Endothelial cell of umbilical vein (primary cell): ENCODE results near the gene TTC13. TPM values are rescaled to one million over a fixed set of nuclear protein-coding genes. Genes with fewer than 3 reads are reported as not detected.

Experiments
- BruUV-seq: library from RNA; stranded (reverse); fragments of 400-500 nt; replicated peaks from 2 replicates; lab custom pipeline; 2021; lab: Mats Ljungman, UMichigan
- CTCF ChIA-PET: fragments of 300-600, 350-600 bp; sonication (Branson Sonifier 250); formaldehyde crosslinking; loops from one replicate; lab custom pipeline; 2021; ENCODE audit warnings: antibody characterized with exemption, inconsistent platforms; lab: Charles Lee
- POLR2A ChIA-PET: fragments of 300-600, 350-600 bp; sonication (Branson Sonifier 250); formaldehyde crosslinking; loops from one replicate; lab custom pipeline; 2021; ENCODE audit warnings: antibody characterized with exemption, inconsistent platforms; lab: Charles Lee
- DNase-seq: peaks from one replicate; pipeline ENCODE4 v3.0.0-alpha.2; 2011; ENCODE audit warnings: low read depth, low spot score
- FAIRE-seq: peaks from 2 replicates; lab custom pipeline; 2011; peaks lifted over from hg19 to GRCh38; lab: Jason Lieb, UNC
- H2AFZ ChIP-seq: 2 replicates; pipeline ENCODE4 v1.6.0; 2012; ENCODE audit warnings: low read depth, low read length, control low read depth, inconsistent platforms
- H3K27ac ChIP-seq: 2 replicates; pipeline ENCODE4 v1.5.1; 2011; ENCODE audit warnings: low read depth, mild to moderate bottlenecking, control low read depth, low read length, moderate library complexity; ENCODE audit not compliant: insufficient read depth
- H3K27me3 ChIP-seq, 2 experiments: 2 replicates each; pipeline versions ENCODE4 v1.6.0 to v1.6.1; 2011; ENCODE audit warnings: low read length in 2 of 2, mixed read lengths in 1 of 2; ENCODE audit not compliant: control insufficient read depth in 2 of 2, insufficient read depth in 2 of 2
- H3K36me3 ChIP-seq, 2 experiments: 2 replicates in 1 of 2; 3 replicates in 1 of 2; pipeline ENCODE4 v1.5.1; 2011; ENCODE audit warnings: low read length in 2 of 2, mild to moderate bottlenecking in 1 of 2, moderate library complexity in 1 of 2; ENCODE audit not compliant: control insufficient read depth in 2 of 2, insufficient read depth in 2 of 2; ENCODE audit errors: extremely low read depth in 1 of 2
- H3K4me1 ChIP-seq: 3 replicates; pipeline ENCODE4 v1.5.1; 2011; ENCODE audit warnings: mild to moderate bottlenecking, low read length; ENCODE audit not compliant: control insufficient read depth, insufficient read depth; ENCODE audit errors: extremely low read depth
- H3K4me2 ChIP-seq: 2 replicates; pipeline ENCODE4 v1.6.1; 2011; ENCODE audit warnings: low read length, control low read depth, mixed read lengths; ENCODE audit not compliant: insufficient read depth
- H3K4me3 ChIP-seq, 3 experiments: fragments of 200-600 bp in 1 of 3; sonication (generic), shearing (Covaris generic) in 1 of 3; replicated peaks in 1 of 3; 2 replicates each; pipeline ENCODE4 v1.5.1; 2011 to 2016; ENCODE audit warnings: control low read depth in 3 of 3, low read length in 3 of 3, mild to moderate bottlenecking in 2 of 3, inconsistent platforms in 1 of 3, low read depth in 1 of 3, moderate library complexity in 1 of 3; ENCODE audit not compliant: insufficient read depth in 1 of 3
- H3K79me2 ChIP-seq: 2 replicates; pipeline ENCODE4 v1.6.0; 2012; ENCODE audit warnings: low read length, inconsistent platforms; ENCODE audit not compliant: control insufficient read depth, insufficient read depth
- H3K9ac ChIP-seq: replicated peaks from 2 replicates; pipeline ENCODE3; 2011; ENCODE audit warnings: low read length, control low read depth; ENCODE audit not compliant: insufficient read depth; ENCODE audit errors: extremely low read depth
- H3K9me1 ChIP-seq: replicated peaks from 3 replicates; pipeline ENCODE4 v1.6.0; 2011; ENCODE audit warnings: mild to moderate bottlenecking, low read length; ENCODE audit not compliant: control insufficient read depth, insufficient read depth; ENCODE audit errors: extremely low read depth
- H3K9me3 ChIP-seq: replicated peaks from 2 replicates; pipeline ENCODE4 v1.5.1; 2012; ENCODE audit warnings: low read length, inconsistent platforms; ENCODE audit not compliant: control insufficient read depth, insufficient read depth
- H4K20me1 ChIP-seq: replicated peaks from 2 replicates; pipeline ENCODE3; 2011; ENCODE audit warnings: mild to moderate bottlenecking, low read length; ENCODE audit not compliant: control insufficient read depth, insufficient read depth; ENCODE audit errors: extremely low read depth
- CTCF ChIP-seq, 2 donors: IDR thresholded peaks; 1 replicate in 1 of 2; 2 replicates in 1 of 2; pipeline ENCODE4 v1.5.1; 2011; ENCODE audit warnings: low read length in 2 of 2, mild to moderate bottlenecking in 2 of 2, moderate library complexity in 2 of 2, control low read depth in 1 of 2, inconsistent platforms in 1 of 2, low read depth in 1 of 2; ENCODE audit not compliant: insufficient read depth in 1 of 2; ENCODE audit errors: extremely low read depth in 1 of 2
- EZH2 ChIP-seq: IDR thresholded peaks from 2 replicates; pipeline ENCODE4 v1.6.1; 2012; ENCODE audit warnings: borderline replicate concordance, low read depth, mild to moderate bottlenecking, moderate library complexity, low read length, inconsistent platforms; ENCODE audit not compliant: severe bottlenecking
- FOS ChIP-seq: IDR thresholded peaks from 2 replicates; pipeline ENCODE4 v1.6.1; 2011; ENCODE audit warnings: mild to moderate bottlenecking, low read length, moderate library complexity, borderline replicate concordance; ENCODE audit not compliant: insufficient read depth
- GATA2 ChIP-seq: IDR thresholded peaks from 2 replicates; pipeline ENCODE4 v1.7.0; 2011; ENCODE audit warnings: low read depth, mild to moderate bottlenecking, moderate library complexity, mixed read lengths, low read length; ENCODE audit not compliant: insufficient read length, insufficient read depth
- JUN ChIP-seq: IDR thresholded peaks from 2 replicates; pipeline ENCODE4 v1.6.1; 2011; ENCODE audit warnings: borderline replicate concordance, low read depth; ENCODE audit not compliant: insufficient read length, insufficient read depth
- MAX ChIP-seq: IDR thresholded peaks from 2 replicates; pipeline ENCODE4 v1.6.1; 2011; ENCODE audit not compliant: insufficient read depth, insufficient read length
- MYC ChIP-seq: IDR thresholded peaks from one replicate; pipeline ENCODE4 v1.6.1; 2011; ENCODE audit warnings: mild to moderate bottlenecking, low read depth, low read length
- POLR2A ChIP-seq: IDR thresholded peaks from 2 replicates; pipeline ENCODE4 v1.6.1; 2012; ENCODE audit warnings: low read depth, mild to moderate bottlenecking, control low read depth, low read length
- POLR2AphosphoS5 ChIP-seq: IDR thresholded peaks from 2 replicates; pipeline ENCODE4 v1.6.1; 2012; ENCODE audit warnings: low read depth, mild to moderate bottlenecking, control low read depth, low read length, moderate library complexity; ENCODE audit not compliant: insufficient read depth
- dilution Hi-C: fragments of 300-500 bp; cut with MboI; formaldehyde crosslinking; loops from one replicate; pipeline ENCODE4 v1.15.0; 2019; ENCODE audit warnings: low sequenced_read_pairs; ENCODE audit not compliant: extremely low pct_ligation_motif_present
- intact Hi-C: fragments of 100-400 bp; cut with micrococcal nuclease; formaldehyde crosslinking; loops from one replicate; pipeline ENCODE4 v1.10.0; 2022
- polyA plus RNA-seq, 4 experiments: library from polyadenylated mRNA; depleted of rRNA in 3 of 4; stranded (reverse) in 3 of 4; unstranded in 1 of 4; fragments of >200 nt; gene quantifications; 2 replicates each; pipeline versions ENCODE4 v1.2.1 to v1.2.3, GENCODE V29; 2011 to 2012; ENCODE audit warnings: missing spikeins in 1 of 4
- total RNA-seq: library from RNA; stranded (reverse); gene quantifications from 2 replicates; pipeline ENCODE4 v1.2.3, GENCODE V29; 2021

Gene TTC13
- total and polyA plus RNA-seq, 2 donors (not counting 3 experiments of a cell fraction or from before 2014, with no cell fraction given) = 8.8 to 23.9 TPM

DNA sequence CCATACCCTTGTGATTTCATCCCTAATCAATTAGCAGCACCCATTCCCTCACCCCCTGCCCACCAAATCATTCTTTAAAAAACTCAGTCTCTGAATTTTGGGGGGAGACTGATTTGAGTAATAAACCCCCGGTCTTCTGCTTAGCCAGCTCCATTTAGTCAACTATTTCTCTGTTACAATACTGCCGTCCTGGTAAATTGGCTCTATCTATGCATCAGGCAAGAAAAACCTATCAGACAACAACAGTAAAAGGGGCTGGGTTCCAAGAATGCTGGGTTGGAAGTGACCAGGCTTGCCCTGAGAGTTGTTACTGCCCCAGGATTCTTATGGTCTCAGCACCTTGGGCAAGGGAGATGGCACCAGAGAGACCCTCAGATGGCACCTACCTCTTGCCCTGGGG lies 94.0 kb downstream of the TTC13 start:
- no peaks in the 10 kb centered on the region for H3K9me1 ChIP-seq
- BruUV-seq = no TSS peak
- no peaks in the 10 kb centered on the region for H3K79me2 ChIP-seq
- no peak overlapping the region for H2AFZ ChIP-seq
- ChIA-PET CTCF (interaction anchor here (1.1 kb wide), 2 partner anchors 9 to 16 kb away, joined by 3 read pairs; no protein-coding TSS in a partner anchor), POLR2A (no interaction called here)
- H3K27ac ChIP-seq = no peak overlapping the region
- no peaks in the 10 kb centered on the region for H3K9me3 ChIP-seq
- dilution Hi-C loops = no loop called here
- no peak overlapping the region for H3K4me3 ChIP-seq
- FAIRE-seq = no peak
- no peak overlapping the region for H3K4me2 ChIP-seq
- no peak for DNase-seq
- intact Hi-C loops = no loop called here
- TF ChIP-seq POLR2A (no peak), MAX (no peak)
- H3K9ac ChIP-seq = no peak overlapping the region
- H3K27me3 ChIP-seq = peaks cover 0 to 4% of the 10 kb centered on the region in 2 experiments
- no peaks in the 10 kb centered on the region for H3K36me3 ChIP-seq
- H4K20me1 ChIP-seq = no peaks in the 10 kb centered on the region
- no peaks in the 10 kb centered on the region for H3K4me1 ChIP-seq

DNA sequence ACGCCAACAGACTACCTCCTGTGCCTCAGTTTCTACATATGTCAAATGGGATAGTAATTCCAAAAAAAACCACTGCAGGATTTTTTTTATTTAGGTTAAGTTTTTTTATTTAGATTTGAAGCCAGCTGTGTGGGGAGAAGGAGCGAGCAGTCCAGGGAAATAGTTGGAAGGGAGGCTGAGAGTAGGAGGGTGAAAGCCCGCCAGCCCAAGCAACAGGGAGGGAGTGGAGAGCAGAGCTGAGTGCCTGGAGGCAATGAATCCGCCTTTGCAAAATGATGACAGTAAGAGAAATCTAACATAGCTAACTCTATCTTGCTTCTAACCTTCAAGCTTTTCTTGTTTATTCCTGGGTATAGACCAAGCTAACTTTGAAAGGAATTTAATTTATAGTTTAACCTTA lies 94.7 kb downstream of the TTC13 start:
- peaks cover 0 to 5% of the 10 kb centered on the region in 2 experiments for H3K27me3 ChIP-seq
- H3K9me3 ChIP-seq = no peaks in the 10 kb centered on the region
- ChIA-PET POLR2A (no interaction called here), CTCF (interaction anchor here (1.1 kb wide), 2 partner anchors 9 to 17 kb away, joined by 3 read pairs; no protein-coding TSS in a partner anchor)
- no peaks in the 10 kb centered on the region for H3K4me1 ChIP-seq
- FAIRE-seq (no peak), DNase-seq (no peak)
- no peak overlapping the region for H3K4me3 ChIP-seq
- no peak overlapping the region for H3K4me2 ChIP-seq
- H3K36me3 ChIP-seq = no peaks in the 10 kb centered on the region
- no peak overlapping the region for H3K27ac ChIP-seq
- dilution Hi-C loops (no loop called here), intact Hi-C loops (no loop called here)
- no peaks in the 10 kb centered on the region for H3K79me2 ChIP-seq
- no peak overlapping the region for H2AFZ ChIP-seq
- H4K20me1 ChIP-seq = no peaks in the 10 kb centered on the region
- BruUV-seq = no TSS peak
- no peaks in the 10 kb centered on the region for H3K9me1 ChIP-seq
- H3K9ac ChIP-seq = no peak overlapping the region
- no peak for TF ChIP-seq GATA2
- no peak for TF ChIP-seq MAX
- no peak for TF ChIP-seq POLR2AphosphoS5
- TF ChIP-seq POLR2A = no peak
- TF ChIP-seq FOS = no peak
- no peak for TF ChIP-seq JUN
- no peak for TF ChIP-seq CTCF (IDR thresholded peaks at IDR 0.05; ENCODE audit: extremely low read depth in 1 of 2, insufficient read depth in 1 of 2, low read depth in 1 of 2, low read length in 2 of 2)
- no peak for TF ChIP-seq MYC
- TF ChIP-seq EZH2 = no peak
